Activated T-helper 2 cell treated with anti-CD3 and anti-CD28 coated beads, Interferon-gamma antibody, Interleukin-2, Interleukin-4, amounts not matched to agents 10 μg/mL and 5 μg/mL and 100 μg/mL, durations not matched to agents 14 hours and 24 hours and 36 hours (primary cell): ENCODE results near the gene BMPER. TPM values are rescaled to one million over a fixed set of nuclear protein-coding genes. Genes with fewer than 3 reads are reported as not detected.

Source experiments
- DNase-seq: peaks from one replicate; pipeline ENCODE4 v3.0.0; 2021; ENCODE audit warnings: low spot score
- H3K27ac Mint-ChIP-seq: one replicate; pipeline ENCODE4 v1.8.0; 2021; ENCODE audit warnings: mixed read lengths
- H3K27me3 Mint-ChIP-seq: one replicate; pipeline ENCODE4 v1.8.0; 2021; ENCODE audit warnings: low read depth, mixed read lengths
- H3K36me3 Mint-ChIP-seq: one replicate; pipeline ENCODE4 v1.8.0; 2021; ENCODE audit warnings: low read depth, mixed read lengths
- H3K4me1 Mint-ChIP-seq: one replicate; pipeline ENCODE4 v1.8.0; 2021; ENCODE audit warnings: low read depth, mixed read lengths
- H3K4me3 Mint-ChIP-seq: one replicate; pipeline ENCODE4 v1.8.0; 2021; ENCODE audit warnings: low read depth, mild to moderate bottlenecking, moderate library complexity, mixed read lengths
- H3K9me3 Mint-ChIP-seq: one replicate; pipeline ENCODE4 v1.8.0; 2021; ENCODE audit warnings: mixed read lengths
- intact Hi-C: fragments of 100-400 bp; cut with micrococcal nuclease; formaldehyde crosslinking; loops from one replicate; pipeline ENCODE4 v1.15.1; 2023
- total RNA-seq: library from RNA; stranded (reverse); gene quantifications from 2 replicates; pipeline ENCODE4 v1.2.3, GENCODE V29; 2022

Gene BMPER
- total RNA-seq, 1 donor from 2014 or later, result not detected

GRCh38 chr7:33918438-33919143, 13.3 kb downstream of the BMPER start:
- H3K27ac Mint-ChIP-seq, result no peak overlapping the region
- no peak for DNase-seq
- no peaks in the 10 kb centered on the region for H3K9me3 Mint-ChIP-seq
- no peaks in the 10 kb centered on the region for H3K36me3 Mint-ChIP-seq
- intact Hi-C loops, result no loop called here
- H3K27me3 Mint-ChIP-seq, result no peaks in the 10 kb centered on the region
- no peak overlapping the region for H3K4me3 Mint-ChIP-seq
- no peaks in the 10 kb centered on the region for H3K4me1 Mint-ChIP-seq

- H3K36me3 Mint-ChIP-seq, result no peaks in the 10 kb centered on the region
- H3K4me3 Mint-ChIP-seq, result no peak overlapping the region
- no peak overlapping the region for H3K27ac Mint-ChIP-seq
- intact Hi-C loops, result no loop called here
- H3K27me3 Mint-ChIP-seq, result no peaks in the 10 kb centered on the region
- no peaks in the 10 kb centered on the region for H3K9me3 Mint-ChIP-seq
- DNase-seq, result no peak
- no peaks in the 10 kb centered on the region for H3K4me1 Mint-ChIP-seq
Observed at GRCh38 chr7:33919449-33919848, 14.1 kb downstream of the BMPER start.

- H3K27me3 Mint-ChIP-seq, result no peaks in the 10 kb centered on the region
- H3K9me3 Mint-ChIP-seq, result no peaks in the 10 kb centered on the region
- intact Hi-C loops, result no loop called here
- no peaks in the 10 kb centered on the region for H3K4me1 Mint-ChIP-seq
- no peak for DNase-seq
- no peak overlapping the region for H3K27ac Mint-ChIP-seq
- no peak overlapping the region for H3K4me3 Mint-ChIP-seq
- no peaks in the 10 kb centered on the region for H3K36me3 Mint-ChIP-seq
Observed at GRCh38 chr7:33921216-33921938, 16.0 kb downstream of the BMPER start.

- intact Hi-C loops, result no loop called here
- H3K27ac Mint-ChIP-seq, result no peak overlapping the region
- no peaks in the 10 kb centered on the region for H3K9me3 Mint-ChIP-seq
- H3K36me3 Mint-ChIP-seq, result no peaks in the 10 kb centered on the region
- H3K4me1 Mint-ChIP-seq, result no peaks in the 10 kb centered on the region
- no peaks in the 10 kb centered on the region for H3K27me3 Mint-ChIP-seq
- H3K4me3 Mint-ChIP-seq, result no peak overlapping the region
- DNase-seq, result no peak
Observed at GRCh38 chr7:33922820-33923219, 17.5 kb downstream of the BMPER start.

GRCh38 chr7:33923440-33924229, 18.3 kb downstream of the BMPER start:
- no peaks in the 10 kb centered on the region for H3K9me3 Mint-ChIP-seq
- no peak for DNase-seq
- no peaks in the 10 kb centered on the region for H3K27me3 Mint-ChIP-seq
- H3K27ac Mint-ChIP-seq, result no peak overlapping the region
- H3K4me3 Mint-ChIP-seq, result no peak overlapping the region
- intact Hi-C loops, result no loop called here
- H3K36me3 Mint-ChIP-seq, result no peaks in the 10 kb centered on the region
- no peaks in the 10 kb centered on the region for H3K4me1 Mint-ChIP-seq

GRCh38 chr7:33926535-33926934, 21.2 kb downstream of the BMPER start:
- Mint-ChIP-seq H3K4me1 (no peaks in the 10 kb centered on the region), H3K27ac (no peak overlapping the region), H3K36me3 (no peaks in the 10 kb centered on the region), H3K27me3 (peaks cover 2% of the 10 kb centered on the region), H3K4me3 (no peak overlapping the region), H3K9me3 (no peaks in the 10 kb centered on the region)
- no peak for DNase-seq
- intact Hi-C loops, result no loop called here

- peaks cover 2% of the 10 kb centered on the region for H3K27me3 Mint-ChIP-seq
- H3K27ac Mint-ChIP-seq, result no peak overlapping the region
- H3K4me1 Mint-ChIP-seq, result no peaks in the 10 kb centered on the region
- no peaks in the 10 kb centered on the region for H3K36me3 Mint-ChIP-seq
- no peak for DNase-seq
- intact Hi-C loops, result no loop called here
- no peaks in the 10 kb centered on the region for H3K9me3 Mint-ChIP-seq
- no peak overlapping the region for H3K4me3 Mint-ChIP-seq
Observed at GRCh38 chr7:33928986-33929385, 23.6 kb downstream of the BMPER start.

- Mint-ChIP-seq H3K9me3 (no peaks in the 10 kb centered on the region), H3K27ac (no peak overlapping the region), H3K4me1 (no peaks in the 10 kb centered on the region), H3K36me3 (no peaks in the 10 kb centered on the region), H3K4me3 (no peak overlapping the region), H3K27me3 (peaks cover 2% of the 10 kb centered on the region)
- DNase-seq, result no peak
- intact Hi-C loops, result no loop called here
Observed at GRCh38 chr7:33932221-33932620, 26.9 kb downstream of the BMPER start.

- H3K27ac Mint-ChIP-seq, result no peak overlapping the region
- no peaks in the 10 kb centered on the region for H3K36me3 Mint-ChIP-seq
- peaks cover 2% of the 10 kb centered on the region for H3K27me3 Mint-ChIP-seq
- H3K4me3 Mint-ChIP-seq, result no peak overlapping the region
- H3K4me1 Mint-ChIP-seq, result no peaks in the 10 kb centered on the region
- intact Hi-C loops, result no loop called here
- DNase-seq, result peak; percentile 25
- H3K9me3 Mint-ChIP-seq, result no peaks in the 10 kb centered on the region
Observed at GRCh38 chr7:33932832-33933468, 27.6 kb downstream of the BMPER start.

GRCh38 chr7:33933611-33934281, 28.4 kb downstream of the BMPER start:
- no peak overlapping the region for H3K4me3 Mint-ChIP-seq
- DNase-seq, result no peak
- intact Hi-C loops, result no loop called here
- H3K27me3 Mint-ChIP-seq, result peaks cover 2% of the 10 kb centered on the region
- H3K9me3 Mint-ChIP-seq, result no peaks in the 10 kb centered on the region
- no peaks in the 10 kb centered on the region for H3K36me3 Mint-ChIP-seq
- H3K4me1 Mint-ChIP-seq, result no peaks in the 10 kb centered on the region
- H3K27ac Mint-ChIP-seq, result no peak overlapping the region

GRCh38 chr7:33934391-33934790, 29.1 kb downstream of the BMPER start:
- DNase-seq, result no peak
- H3K36me3 Mint-ChIP-seq, result no peaks in the 10 kb centered on the region
- H3K4me3 Mint-ChIP-seq, result no peak overlapping the region
- H3K27ac Mint-ChIP-seq, result no peak overlapping the region
- H3K9me3 Mint-ChIP-seq, result no peaks in the 10 kb centered on the region
- no peaks in the 10 kb centered on the region for H3K4me1 Mint-ChIP-seq
- intact Hi-C loops, result no loop called here
- peaks cover 2% of the 10 kb centered on the region for H3K27me3 Mint-ChIP-seq

GRCh38 chr7:33936503-33936902, 31.2 kb downstream of the BMPER start:
- no peaks in the 10 kb centered on the region for H3K36me3 Mint-ChIP-seq
- H3K4me3 Mint-ChIP-seq, result no peak overlapping the region
- H3K27me3 Mint-ChIP-seq, result no peaks in the 10 kb centered on the region
- DNase-seq, result no peak
- H3K4me1 Mint-ChIP-seq, result no peaks in the 10 kb centered on the region
- intact Hi-C loops, result no loop called here
- no peaks in the 10 kb centered on the region for H3K9me3 Mint-ChIP-seq
- H3K27ac Mint-ChIP-seq, result no peak overlapping the region
